ENCODE data around the gene NDUFA8.

DNA sequence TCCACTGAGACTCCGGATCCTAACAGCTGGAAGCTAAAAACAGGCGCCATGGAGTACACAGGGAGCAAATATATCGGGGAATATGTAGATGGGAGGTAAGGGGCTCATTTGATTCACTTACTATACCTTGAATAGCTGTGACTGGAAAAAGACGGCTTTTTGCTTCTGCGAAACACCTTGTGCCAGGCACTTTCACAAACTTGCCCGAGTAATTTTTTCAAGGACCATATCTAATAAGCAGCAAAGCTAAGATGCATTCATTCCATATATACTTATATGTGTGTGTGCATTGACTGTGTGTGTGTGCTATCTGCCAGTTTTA is 307 bp upstream of the NDUFA8 start:
- TF ChIP-seq FOXK1 (CRISPR knock-in tag; IDR thresholded peaks at IDR 0.05) = 0 out of 2 replicates have a peak, but pooled peaks have one; percentile 8
- TF ChIP-seq, protein P1, sequence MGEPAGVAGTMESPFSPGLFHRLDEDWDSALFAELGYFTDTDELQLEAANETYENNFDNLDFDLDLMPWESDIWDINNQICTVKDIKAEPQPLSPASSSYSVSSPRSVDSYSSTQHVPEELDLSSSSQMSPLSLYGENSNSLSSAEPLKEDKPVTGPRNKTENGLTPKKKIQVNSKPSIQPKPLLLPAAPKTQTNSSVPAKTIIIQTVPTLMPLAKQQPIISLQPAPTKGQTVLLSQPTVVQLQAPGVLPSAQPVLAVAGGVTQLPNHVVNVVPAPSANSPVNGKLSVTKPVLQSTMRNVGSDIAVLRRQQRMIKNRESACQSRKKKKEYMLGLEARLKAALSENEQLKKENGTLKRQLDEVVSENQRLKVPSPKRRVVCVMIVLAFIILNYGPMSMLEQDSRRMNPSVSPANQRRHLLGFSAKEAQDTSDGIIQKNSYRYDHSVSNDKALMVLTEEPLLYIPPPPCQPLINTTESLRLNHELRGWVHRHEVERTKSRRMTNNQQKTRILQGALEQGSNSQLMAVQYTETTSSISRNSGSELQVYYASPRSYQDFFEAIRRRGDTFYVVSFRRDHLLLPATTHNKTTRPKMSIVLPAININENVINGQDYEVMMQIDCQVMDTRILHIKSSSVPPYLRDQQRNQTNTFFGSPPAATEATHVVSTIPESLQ (CRISPR knock-in tag; IDR thresholded peaks at IDR 0.05) = no peak
- TF ChIP-seq, protein P2, sequence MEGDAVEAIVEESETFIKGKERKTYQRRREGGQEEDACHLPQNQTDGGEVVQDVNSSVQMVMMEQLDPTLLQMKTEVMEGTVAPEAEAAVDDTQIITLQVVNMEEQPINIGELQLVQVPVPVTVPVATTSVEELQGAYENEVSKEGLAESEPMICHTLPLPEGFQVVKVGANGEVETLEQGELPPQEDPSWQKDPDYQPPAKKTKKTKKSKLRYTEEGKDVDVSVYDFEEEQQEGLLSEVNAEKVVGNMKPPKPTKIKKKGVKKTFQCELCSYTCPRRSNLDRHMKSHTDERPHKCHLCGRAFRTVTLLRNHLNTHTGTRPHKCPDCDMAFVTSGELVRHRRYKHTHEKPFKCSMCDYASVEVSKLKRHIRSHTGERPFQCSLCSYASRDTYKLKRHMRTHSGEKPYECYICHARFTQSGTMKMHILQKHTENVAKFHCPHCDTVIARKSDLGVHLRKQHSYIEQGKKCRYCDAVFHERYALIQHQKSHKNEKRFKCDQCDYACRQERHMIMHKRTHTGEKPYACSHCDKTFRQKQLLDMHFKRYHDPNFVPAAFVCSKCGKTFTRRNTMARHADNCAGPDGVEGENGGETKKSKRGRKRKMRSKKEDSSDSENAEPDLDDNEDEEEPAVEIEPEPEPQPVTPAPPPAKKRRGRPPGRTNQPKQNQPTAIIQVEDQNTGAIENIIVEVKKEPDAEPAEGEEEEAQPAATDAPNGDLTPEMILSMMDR (IDR thresholded peaks at IDR 0.05) = no peak
- no peak for TF ChIP-seq ZNF423 (CRISPR knock-in tag; IDR thresholded peaks at IDR 0.05)

Measured in WTC11 (cell line).